HepG2 (cell line): ENCODE results near the gene KCNQ1OT1. TPM values are rescaled to one million over a fixed set of nuclear protein-coding genes. Genes with fewer than 3 reads are reported as not detected.

Experiments
- FOXK1 ChIP-seq: sonication (generic); formaldehyde crosslinking; IDR thresholded peaks from 2 replicates; pipeline ENCODE4 v1.4.0; 2020; ENCODE audit warnings: low read depth, missing genetic modification reagents, borderline replicate concordance
- GABPB1 ChIP-seq: IDR thresholded peaks from 2 replicates; pipeline ENCODE4 v1.6.1; 2016; ENCODE audit warnings: mild to moderate bottlenecking, missing genetic modification reagents, moderate library complexity, missing compliant biosample characterization
- HNF4G ChIP-seq, 2 experiments: sonication (generic) in 1 of 2; formaldehyde crosslinking in 1 of 2; IDR thresholded peaks; 2 replicates each; pipeline versions ENCODE4 v1.4.0 to v1.6.1; 2011 to 2020; ENCODE audit warnings: borderline replicate concordance in 2 of 2, low read depth in 2 of 2, mild to moderate bottlenecking in 2 of 2, low read length in 1 of 2, missing genetic modification reagents in 1 of 2, moderate library complexity in 1 of 2
- HOXD1 ChIP-seq: sonication (generic); formaldehyde crosslinking; IDR thresholded peaks from 2 replicates; pipeline ENCODE4 v1.5.0; 2020; ENCODE audit warnings: missing genetic modification reagents
- ISL2 ChIP-seq: sonication (generic); formaldehyde crosslinking; IDR thresholded peaks from 2 replicates; pipeline ENCODE4 v1.5.0; 2020; ENCODE audit warnings: missing genetic modification reagents
- NFIB ChIP-seq: sonication (generic); formaldehyde crosslinking; IDR thresholded peaks from 2 replicates; pipeline ENCODE4 v1.9.0; 2021; ENCODE audit warnings: missing genetic modification reagents, mild to moderate bottlenecking, borderline replicate concordance
- NKX3-1 ChIP-seq: sonication (generic); formaldehyde crosslinking; IDR thresholded peaks from 2 replicates; pipeline ENCODE4 v1.5.0; 2020; ENCODE audit warnings: missing genetic modification reagents
- PHF8 ChIP-seq: sonication (generic); formaldehyde crosslinking; IDR thresholded peaks from 2 replicates; pipeline ENCODE4 v1.5.0; 2020; ENCODE audit warnings: missing genetic modification reagents
- POGZ ChIP-seq: sonication (generic); formaldehyde crosslinking; IDR thresholded peaks from 2 replicates; pipeline ENCODE4 v1.4.0; 2020; ENCODE audit warnings: mild to moderate bottlenecking, missing genetic modification reagents
- RBM39 ChIP-seq: fragments of 200-400 bp; formaldehyde crosslinking; IDR thresholded peaks from one replicate; pipeline ENCODE4 v1.6.1; 2018; ENCODE audit warnings: antibody characterized with exemption, mild to moderate bottlenecking, low read depth, low read length; ENCODE audit not compliant: poor library complexity, severe bottlenecking
- REPIN1 ChIP-seq: sonication (generic); formaldehyde crosslinking; IDR thresholded peaks from 2 replicates; pipeline ENCODE4 v1.8.0; 2022; ENCODE audit warnings: missing genetic modification reagents, low read depth, mild to moderate bottlenecking, borderline replicate concordance
- SMYD3 ChIP-seq: sonication (generic); formaldehyde crosslinking; IDR thresholded peaks from 2 replicates; pipeline ENCODE4 v1.8.1; 2023; ENCODE audit warnings: mild to moderate bottlenecking, missing genetic modification reagents
- SRSF4 ChIP-seq: fragments of 200-400 bp; formaldehyde crosslinking; IDR thresholded peaks from one replicate; pipeline ENCODE4 v1.6.1; 2018; ENCODE audit warnings: mild to moderate bottlenecking, low read depth, low read length, moderate library complexity; ENCODE audit not compliant: poor library complexity, severe bottlenecking
- STAG1 ChIP-seq: sonication (generic); formaldehyde crosslinking; IDR thresholded peaks from 2 replicates; pipeline ENCODE4 v1.4.0; 2020; ENCODE audit warnings: missing genetic modification reagents
- ZBTB3 ChIP-seq: sonication (generic); formaldehyde crosslinking; IDR thresholded peaks from 2 replicates; pipeline ENCODE4 v1.4.0; 2020; ENCODE audit warnings: low read depth, mild to moderate bottlenecking, moderate library complexity, missing genetic modification reagents, borderline replicate concordance
- ZC3H4 ChIP-seq: sonication (generic); formaldehyde crosslinking; IDR thresholded peaks from 2 replicates; pipeline ENCODE4 v1.4.0; 2020; ENCODE audit warnings: missing genetic modification reagents, borderline replicate concordance
- ZNF263 ChIP-seq: sonication (generic); formaldehyde crosslinking; IDR thresholded peaks from 2 replicates; pipeline ENCODE4 v1.4.0; 2020; ENCODE audit warnings: missing genetic modification reagents
- ZNF329 ChIP-seq: sonication (generic); formaldehyde crosslinking; IDR thresholded peaks from 2 replicates; pipeline ENCODE4 v1.9.0; 2021; ENCODE audit warnings: low read depth, mild to moderate bottlenecking, missing genetic modification reagents
- ZNF33A ChIP-seq: sonication (generic); formaldehyde crosslinking; IDR thresholded peaks from 2 replicates; pipeline ENCODE4 v1.5.1; 2020; ENCODE audit warnings: missing genetic modification reagents, mild to moderate bottlenecking, moderate library complexity, borderline replicate concordance
- ZNF362 ChIP-seq: sonication (generic); formaldehyde crosslinking; IDR thresholded peaks from 2 replicates; pipeline ENCODE4 v1.4.0; 2020; ENCODE audit warnings: missing genetic modification reagents, mild to moderate bottlenecking, borderline replicate concordance
- ZNF7 ChIP-seq: IDR thresholded peaks from 2 replicates; pipeline ENCODE4 v1.6.1; 2016; ENCODE audit warnings: missing biosample characterization, missing genetic modification reagents
- polyA plus RNA-seq, 8 experiments: library from polyadenylated mRNA; depleted of rRNA in 3 of 8; stranded (reverse) in 7 of 8; unstranded in 1 of 8; fragments of >200 nt; fragmentation: Illumina TruSeq in 4 of 8; extraction: Trizol in 4 of 8; gene quantifications; 2 replicates each; pipeline versions ENCODE4 v1.2.1 to v1.2.3, GENCODE V29; 2011 to 2016; ENCODE audit warnings: low read depth in 4 of 8, missing spikeins in 1 of 8, mixed read lengths in 1 of 8; ENCODE audit not compliant: insufficient read depth in 1 of 8
- total RNA-seq, 5 experiments: library from RNA; depleted of rRNA; stranded (reverse); fragments of >200 nt; fragmentation: Illumina TruSeq; extraction: Trizol; gene quantifications; 2 replicates each; pipeline ENCODE4 v1.2.3, GENCODE V29; 2016; ENCODE audit warnings: low read depth in 1 of 5
- TF ChIP-seq, protein P1 (sequence below): sonication (generic); formaldehyde crosslinking; IDR thresholded peaks from 2 replicates; pipeline ENCODE4 v1.8.0; 2022; ENCODE audit warnings: mild to moderate bottlenecking, missing genetic modification reagents; ENCODE audit not compliant: insufficient replicate concordance
- TF ChIP-seq, protein P2 (sequence below): sonication (generic); formaldehyde crosslinking; IDR thresholded peaks from 2 replicates; pipeline ENCODE4 v1.5.1; 2020; ENCODE audit warnings: mild to moderate bottlenecking, missing genetic modification reagents, moderate library complexity

KCNQ1OT1 gene
- total and polyA plus RNA-seq, 2 of the 13 experiments (the other 11 are each of a cell fraction or from before 2014, with no cell fraction given): 1.3 to 18.9 TPM

DNA sequence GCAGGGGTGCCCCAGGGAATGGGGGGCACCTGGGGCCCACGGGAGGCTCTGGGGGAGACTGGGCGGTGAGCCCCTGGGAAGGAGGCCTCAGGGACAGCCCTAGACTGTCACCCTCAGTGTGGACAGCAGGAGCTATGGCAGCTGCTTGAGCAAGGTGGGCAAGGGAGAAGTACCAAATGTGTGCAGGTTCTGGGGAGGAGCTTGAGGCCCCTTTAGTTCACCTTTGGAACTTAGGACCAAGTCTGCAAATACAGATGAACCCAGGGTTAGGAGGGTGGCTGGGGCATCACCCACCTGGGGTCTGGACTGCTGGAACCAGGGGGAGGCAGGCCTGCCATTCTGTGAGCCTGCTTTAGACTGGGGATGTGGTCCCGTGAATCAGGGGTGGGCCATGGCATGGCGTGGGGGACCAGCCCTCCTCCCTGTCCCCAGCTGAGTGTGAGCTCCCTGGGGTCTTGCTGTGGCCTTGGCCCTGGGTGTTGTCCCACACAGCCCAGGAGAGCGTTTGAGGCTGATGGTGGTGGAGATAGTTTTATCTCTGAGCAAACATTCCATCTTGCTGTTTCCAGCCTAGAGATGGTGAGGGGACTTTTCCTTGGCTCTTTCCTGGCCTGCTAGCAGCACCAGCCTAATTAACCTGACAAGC lies 132.6 kb downstream of the KCNQ1OT1 start (continued):
- TF ChIP-seq, protein P1, sequence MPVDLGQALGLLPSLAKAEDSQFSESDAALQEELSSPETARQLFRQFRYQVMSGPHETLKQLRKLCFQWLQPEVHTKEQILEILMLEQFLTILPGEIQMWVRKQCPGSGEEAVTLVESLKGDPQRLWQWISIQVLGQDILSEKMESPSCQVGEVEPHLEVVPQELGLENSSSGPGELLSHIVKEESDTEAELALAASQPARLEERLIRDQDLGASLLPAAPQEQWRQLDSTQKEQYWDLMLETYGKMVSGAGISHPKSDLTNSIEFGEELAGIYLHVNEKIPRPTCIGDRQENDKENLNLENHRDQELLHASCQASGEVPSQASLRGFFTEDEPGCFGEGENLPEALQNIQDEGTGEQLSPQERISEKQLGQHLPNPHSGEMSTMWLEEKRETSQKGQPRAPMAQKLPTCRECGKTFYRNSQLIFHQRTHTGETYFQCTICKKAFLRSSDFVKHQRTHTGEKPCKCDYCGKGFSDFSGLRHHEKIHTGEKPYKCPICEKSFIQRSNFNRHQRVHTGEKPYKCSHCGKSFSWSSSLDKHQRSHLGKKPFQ (CRISPR knock-in tag): peak; percentile 75
- TF ChIP-seq REPIN1 (CRISPR knock-in tag) (0 out of 2 replicates have a peak, but pooled peaks have one; percentile 21), GABPB1 (CRISPR knock-in tag) (0 out of 2 replicates have a peak, but pooled peaks have one; percentile 37), HNF4G (IDR thresholded peaks at IDR 0.05; ENCODE audit: borderline replicate concordance, low read depth, low read length) (peak; percentile 36; the same call in 1 of the 2 replicates), HNF4G (CRISPR knock-in tag; IDR thresholded peaks at IDR 0.05; ENCODE audit: borderline replicate concordance, low read depth) (no peak), RBM39 (no peak), ZNF7 (no peak), ZNF263 (CRISPR knock-in tag) (0 out of 2 replicates have a peak, but pooled peaks have one; percentile 39), ZNF33A (no peak), ZNF329 (CRISPR knock-in tag) (no peak), SMYD3 (no peak), STAG1 (CRISPR knock-in tag) (0 out of 2 replicates have a peak, but pooled peaks have one; percentile 2), ISL2 (CRISPR knock-in tag) (no peak), NKX3-1 (CRISPR knock-in tag) (no peak), ZC3H4 (CRISPR knock-in tag) (no peak), ZNF362 (CRISPR knock-in tag) (no peak), POGZ (CRISPR knock-in tag) (0 out of 2 replicates have a peak, but pooled peaks have one; percentile 17), SRSF4 (no peak), FOXK1 (no peak), NFIB (CRISPR knock-in tag) (no peak), HOXD1 (no peak), PHF8 (CRISPR knock-in tag) (no peak), ZBTB3 (CRISPR knock-in tag) (no peak)
- TF ChIP-seq, protein P2, sequence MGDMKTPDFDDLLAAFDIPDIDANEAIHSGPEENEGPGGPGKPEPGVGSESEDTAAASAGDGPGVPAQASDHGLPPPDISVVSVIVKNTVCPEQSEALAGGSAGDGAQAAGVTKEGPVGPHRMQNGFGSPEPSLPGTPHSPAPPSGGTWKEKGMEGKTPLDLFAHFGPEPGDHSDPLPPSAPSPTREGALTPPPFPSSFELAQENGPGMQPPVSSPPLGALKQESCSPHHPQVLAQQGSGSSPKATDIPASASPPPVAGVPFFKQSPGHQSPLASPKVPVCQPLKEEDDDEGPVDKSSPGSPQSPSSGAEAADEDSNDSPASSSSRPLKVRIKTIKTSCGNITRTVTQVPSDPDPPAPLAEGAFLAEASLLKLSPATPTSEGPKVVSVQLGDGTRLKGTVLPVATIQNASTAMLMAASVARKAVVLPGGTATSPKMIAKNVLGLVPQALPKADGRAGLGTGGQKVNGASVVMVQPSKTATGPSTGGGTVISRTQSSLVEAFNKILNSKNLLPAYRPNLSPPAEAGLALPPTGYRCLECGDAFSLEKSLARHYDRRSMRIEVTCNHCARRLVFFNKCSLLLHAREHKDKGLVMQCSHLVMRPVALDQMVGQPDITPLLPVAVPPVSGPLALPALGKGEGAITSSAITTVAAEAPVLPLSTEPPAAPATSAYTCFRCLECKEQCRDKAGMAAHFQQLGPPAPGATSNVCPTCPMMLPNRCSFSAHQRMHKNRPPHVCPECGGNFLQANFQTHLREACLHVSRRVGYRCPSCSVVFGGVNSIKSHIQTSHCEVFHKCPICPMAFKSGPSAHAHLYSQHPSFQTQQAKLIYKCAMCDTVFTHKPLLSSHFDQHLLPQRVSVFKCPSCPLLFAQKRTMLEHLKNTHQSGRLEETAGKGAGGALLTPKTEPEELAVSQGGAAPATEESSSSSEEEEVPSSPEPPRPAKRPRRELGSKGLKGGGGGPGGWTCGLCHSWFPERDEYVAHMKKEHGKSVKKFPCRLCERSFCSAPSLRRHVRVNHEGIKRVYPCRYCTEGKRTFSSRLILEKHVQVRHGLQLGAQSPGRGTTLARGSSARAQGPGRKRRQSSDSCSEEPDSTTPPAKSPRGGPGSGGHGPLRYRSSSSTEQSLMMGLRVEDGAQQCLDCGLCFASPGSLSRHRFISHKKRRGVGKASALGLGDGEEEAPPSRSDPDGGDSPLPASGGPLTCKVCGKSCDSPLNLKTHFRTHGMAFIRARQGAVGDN (CRISPR knock-in tag): peak; percentile 83
